Esophagus (tissue), 2 donors: ENCODE data around the gene AGBL5. TPM values are rescaled to one million over a fixed set of nuclear protein-coding genes. Genes with fewer than 3 reads are reported as not detected.

Source experiments
- H3K27ac ChIP-seq, 2 donors: one replicate each; pipeline ENCODE4 v1.5.1; 2013; ENCODE audit warnings: low read depth in 2 of 2, mild to moderate bottlenecking in 2 of 2, inconsistent platforms in 1 of 2, low read length in 1 of 2, moderate library complexity in 1 of 2
- H3K27me3 ChIP-seq, 2 donors: one replicate each; pipeline ENCODE4 v1.6.1; 2013; ENCODE audit warnings: low read length in 2 of 2, control low read depth in 1 of 2, mild to moderate bottlenecking in 1 of 2; ENCODE audit not compliant: insufficient read depth in 2 of 2, control insufficient read depth in 1 of 2
- H3K36me3 ChIP-seq, 2 donors: one replicate each; pipeline ENCODE4 v1.6.1; 2013; ENCODE audit warnings: low read length in 1 of 2; ENCODE audit not compliant: control insufficient read depth in 2 of 2, insufficient read depth in 2 of 2
- H3K4me1 ChIP-seq, 2 donors: one replicate each; pipeline ENCODE4 v1.6.1; 2013; ENCODE audit warnings: low read length in 1 of 2; ENCODE audit not compliant: control insufficient read depth in 2 of 2, insufficient read depth in 2 of 2
- H3K4me3 ChIP-seq, 2 donors: one replicate each; pipeline ENCODE4 v1.5.1; 2013; ENCODE audit warnings: low read length in 2 of 2, mild to moderate bottlenecking in 2 of 2, low read depth in 1 of 2, moderate library complexity in 1 of 2
- H3K9me3 ChIP-seq, 2 donors: one replicate each; pipeline ENCODE4 v1.6.1; 2013; ENCODE audit warnings: mild to moderate bottlenecking in 2 of 2, low read depth in 1 of 2, low read length in 1 of 2, moderate library complexity in 1 of 2; ENCODE audit not compliant: control insufficient read depth in 2 of 2, insufficient read depth in 1 of 2
- WGBS, 2 donors: extraction: QIAGEN DNeasy Blood & Tissue Kit; methylation state at CpG; one replicate each; pipeline ENCODE4 v1.1.7; 2013; 5-methylcytosine and 5-hydroxymethylcytosine counted together
- polyA plus RNA-seq, 2 donors: library from polyadenylated mRNA; stranded (reverse); fragments of 200-250 nt; gene quantifications; one replicate each; pipeline ENCODE4 v1.2.3, GENCODE V29; 2013
- donor health status: healthy with polysubstance abuse.
- donor health status: Bipolar disorder and iron deficiency.

Gene AGBL5
- polyA plus RNA-seq, 2 donors = 7.6 to 10.6 TPM

DNA sequence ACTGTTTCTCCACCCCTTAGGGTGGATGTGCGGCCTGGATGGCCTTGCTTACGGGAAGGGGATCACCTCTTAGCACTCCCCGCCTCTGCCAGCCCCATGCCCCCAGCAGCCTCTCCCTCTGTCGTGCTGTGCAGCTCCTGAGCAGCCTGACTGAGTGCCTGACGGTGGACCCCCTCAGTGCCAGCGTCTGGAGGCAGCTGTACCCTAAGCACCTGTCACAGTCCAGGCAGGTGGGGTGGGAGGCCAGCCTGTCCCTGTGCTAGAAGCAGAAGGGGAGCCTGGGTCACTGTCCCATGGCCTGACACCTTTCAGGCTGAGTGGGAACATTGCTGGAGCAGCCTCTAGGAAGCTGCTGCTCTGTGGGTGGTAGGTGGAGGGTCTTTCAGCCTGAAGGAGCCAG lies 13.5 kb upstream of the AGBL5 start:
- Histone ChIP-seq H3K27ac (no peak overlapping the region), H3K4me1 (peaks cover 3 to 4% of the 10 kb centered on the region in 2 donors), H3K36me3 (peaks cover 46 to 57% of the 10 kb centered on the region in 2 donors), H3K27me3 (no peaks in the 10 kb centered on the region), H3K4me3 (no peak overlapping the region), H3K9me3 (no peaks in the 10 kb centered on the region)
- 91 to 92% methylated on average over 6 of the region's 6 CpGs for WGBS, 2 donors

- Histone ChIP-seq H3K4me1 (peaks cover 3% of the 10 kb centered on the region in 2 donors), H3K27me3 (no peaks in the 10 kb centered on the region), H3K27ac (no peak overlapping the region), H3K4me3 (no peak overlapping the region), H3K36me3 (peaks cover 46 to 57% of the 10 kb centered on the region in 2 donors), H3K9me3 (no peaks in the 10 kb centered on the region)
- 84 to 87% methylated on average over 17 of the region's 17 CpGs for WGBS, 2 donors
These were observed 12.7 kb upstream of the AGBL5 start for GRCh38 chr2:27038631-27039339.

- Histone ChIP-seq H3K36me3 (peaks cover 46 to 57% of the 10 kb centered on the region in 2 donors), H3K27ac (no peak overlapping the region)
These were observed 12.0 kb upstream of the AGBL5 start for GRCh38 chr2:27039426-27039825.

DNA sequence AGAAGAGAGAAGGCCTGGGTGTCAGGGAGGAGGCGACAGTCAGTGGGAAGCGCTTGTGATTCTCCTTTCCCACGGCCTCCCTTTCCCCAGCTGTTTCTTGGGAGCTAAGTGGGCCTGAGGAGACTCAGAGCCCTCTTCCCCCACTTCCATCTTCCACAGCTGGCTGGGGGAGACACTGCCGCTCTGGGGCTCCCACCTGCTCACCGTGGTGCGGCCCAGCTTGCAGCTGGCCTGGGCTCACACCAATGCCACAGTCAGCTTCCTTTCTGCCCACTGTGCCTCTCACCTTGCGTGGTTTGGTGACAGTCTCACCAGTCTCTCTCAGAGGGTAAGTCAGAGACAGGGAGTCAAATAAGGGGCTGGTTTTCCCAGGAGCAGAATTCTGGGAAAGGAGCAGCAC lies 11.6 kb upstream of the AGBL5 start:
- H3K4me1 ChIP-seq = no peaks in the 10 kb centered on the region
- H3K27me3 ChIP-seq = no peaks in the 10 kb centered on the region
- no peaks in the 10 kb centered on the region for H3K9me3 ChIP-seq
- no peak overlapping the region for H3K27ac ChIP-seq
- H3K4me3 ChIP-seq = no peak overlapping the region
- WGBS, 2 donors = 95 to 98% methylated on average over 7 of the region's 7 CpGs
- H3K36me3 ChIP-seq = peaks cover 46 to 57% of the 10 kb centered on the region in 2 donors

More at GRCh38 chr2:27039426-27039825, 12.0 kb upstream of the AGBL5 start:
- WGBS, 2 donors = 88 to 93% methylated on average over 6 of the region's 6 CpGs
- Histone ChIP-seq H3K9me3 (no peaks in the 10 kb centered on the region), H3K4me1 (no peaks in the 10 kb centered on the region), H3K4me3 (no peak overlapping the region), H3K27me3 (no peaks in the 10 kb centered on the region)

DNA sequence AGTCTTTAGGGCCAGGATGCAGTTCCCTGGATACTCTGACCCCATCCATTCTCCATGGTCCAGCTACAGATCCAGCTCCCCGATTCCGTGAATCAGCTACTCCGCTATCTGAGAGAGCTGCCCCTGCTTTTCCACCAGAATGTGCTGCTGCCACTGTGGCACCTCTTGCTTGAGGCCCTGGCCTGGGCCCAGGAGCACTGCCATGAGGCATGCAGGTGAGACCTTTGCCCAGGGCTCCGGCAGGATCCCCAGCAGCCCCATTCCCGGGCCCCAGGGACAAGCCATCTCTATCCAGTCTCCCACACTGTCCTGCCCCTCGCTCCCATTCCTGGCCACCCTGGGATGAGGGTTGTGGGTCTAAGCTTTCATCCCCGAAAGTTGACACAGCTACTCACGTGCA lies 11.2 kb upstream of the AGBL5 start:
- WGBS, 2 donors = 88 to 92% methylated on average over 8 of the region's 8 CpGs
- Histone ChIP-seq H3K27me3 (no peaks in the 10 kb centered on the region), H3K9me3 (no peaks in the 10 kb centered on the region), H3K36me3 (peaks cover 45 to 56% of the 10 kb centered on the region in 2 donors), H3K4me1 (no peaks in the 10 kb centered on the region), H3K4me3 (no peak overlapping the region), H3K27ac (no peak overlapping the region)

DNA sequence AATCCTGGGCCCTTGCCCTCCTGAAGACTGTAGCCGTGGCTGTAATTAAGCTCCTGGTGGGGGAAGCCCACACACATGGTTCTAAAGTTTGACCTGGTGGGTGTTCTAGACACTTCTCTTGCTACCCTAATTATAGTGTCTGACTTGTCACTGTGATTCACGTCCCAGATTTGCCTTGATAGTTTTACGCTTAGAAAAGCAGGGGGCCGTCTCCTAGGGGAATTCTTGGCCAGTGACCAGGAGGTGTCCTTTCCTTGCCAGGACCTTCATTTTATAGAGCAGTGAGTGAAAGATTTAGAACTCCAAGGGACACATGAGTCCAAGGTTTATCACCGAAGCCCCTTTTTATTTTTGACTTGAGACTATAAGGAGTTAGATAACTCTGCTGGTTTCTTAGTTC lies 9.7 kb upstream of the AGBL5 start:
- no peak overlapping the region for H3K4me3 ChIP-seq
- H3K4me1 ChIP-seq = no peaks in the 10 kb centered on the region
- no peaks in the 10 kb centered on the region for H3K9me3 ChIP-seq
- no peaks in the 10 kb centered on the region for H3K27me3 ChIP-seq
- H3K36me3 ChIP-seq = peaks cover 41 to 43% of the 10 kb centered on the region in 2 donors
- no peak overlapping the region for H3K27ac ChIP-seq
- 62 to 66% methylated on average over 5 of the region's 5 CpGs for WGBS, 2 donors

DNA sequence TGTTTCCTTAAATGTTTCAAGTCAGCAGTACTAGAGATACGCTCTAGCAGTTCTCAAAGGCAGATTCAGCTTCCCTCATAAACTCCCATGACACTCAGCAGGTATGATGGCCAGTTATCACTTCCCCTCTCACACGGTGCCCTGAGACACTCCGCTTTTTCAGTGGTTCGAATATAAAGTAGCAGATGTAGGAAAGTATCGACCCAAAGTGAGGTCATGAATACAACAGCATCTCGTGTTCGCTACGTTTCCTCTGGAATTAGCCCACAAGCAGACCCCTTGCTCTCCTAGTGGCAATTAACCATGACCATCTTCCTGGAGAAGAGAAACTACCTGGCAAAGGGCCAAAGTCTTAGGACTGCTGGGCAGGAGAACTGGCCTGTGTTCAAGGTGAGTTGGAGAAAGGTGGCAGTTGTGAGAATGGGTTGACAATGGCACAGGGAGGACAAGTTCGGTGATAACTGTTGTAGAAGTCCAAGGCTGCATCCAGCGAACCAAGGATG lies 9.3 kb upstream of the AGBL5 start:
- WGBS, 2 donors = 77 to 80% methylated on average over 10 of the region's 10 CpGs

GRCh38 chr2:27042985-27043634 lies 8.4 kb upstream of the AGBL5 start:
- Histone ChIP-seq H3K4me3 (no peak overlapping the region), H3K27ac (no peak overlapping the region), H3K36me3 (peaks cover 30% of the 10 kb centered on the region in 2 donors), H3K4me1 (no peaks in the 10 kb centered on the region), H3K9me3 (no peaks in the 10 kb centered on the region), H3K27me3 (no peaks in the 10 kb centered on the region)
- WGBS, 2 donors = 86 to 88% methylated on average over 7 of the region's 7 CpGs

More for the DNA sequence above, 9.3 kb upstream of the AGBL5 start:
- no peak overlapping the region for H3K4me3 ChIP-seq
- H3K4me1 ChIP-seq = no peaks in the 10 kb centered on the region
- no peak overlapping the region for H3K27ac ChIP-seq
- H3K27me3 ChIP-seq = no peaks in the 10 kb centered on the region
- H3K36me3 ChIP-seq = peaks cover 36 to 39% of the 10 kb centered on the region in 2 donors
- no peaks in the 10 kb centered on the region for H3K9me3 ChIP-seq

DNA sequence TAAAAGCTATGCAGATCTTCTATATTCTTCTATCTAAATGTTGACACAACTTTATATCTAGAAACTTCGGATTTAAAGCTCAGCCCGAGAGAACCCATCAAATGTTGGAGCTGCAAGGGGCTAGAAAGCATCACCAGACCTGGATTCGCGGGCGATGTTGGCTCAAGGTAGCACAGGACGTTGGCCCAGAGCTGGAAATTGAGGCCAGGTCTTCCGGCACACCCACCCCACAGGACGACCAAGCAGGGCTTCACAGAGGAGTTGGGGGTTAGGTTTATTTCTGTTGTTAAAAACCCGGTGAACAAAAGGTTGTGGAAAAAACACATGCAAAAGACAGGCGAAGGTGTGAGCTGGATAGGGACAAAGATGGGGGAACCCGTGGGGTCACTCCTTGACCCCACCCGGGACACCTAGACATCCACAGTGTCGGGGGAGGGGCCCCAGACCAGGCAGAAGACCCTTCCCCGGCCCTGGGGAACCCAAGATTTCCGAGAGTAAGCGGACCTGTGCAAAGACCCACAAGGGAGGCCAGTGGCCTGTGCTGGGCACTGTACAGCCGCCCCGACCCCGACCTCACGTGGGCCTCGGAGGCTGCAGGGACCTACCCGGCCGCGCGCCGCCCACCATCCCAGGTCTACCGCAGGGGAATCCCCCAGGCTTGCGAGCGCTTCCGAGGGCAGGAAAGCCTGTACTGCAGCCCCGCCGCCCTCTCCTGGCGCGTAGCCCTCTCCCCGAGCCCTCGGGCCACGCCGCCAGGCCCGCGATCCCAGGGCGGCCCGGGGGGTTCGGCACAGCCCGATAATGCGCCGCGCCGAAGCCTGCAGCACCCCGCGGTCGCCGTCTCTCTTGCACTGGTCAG lies 1.8 kb upstream of the AGBL5 start:
- WGBS, 2 donors = 8 to 12% methylated on average over 47 to 52 of the region's 52 CpGs
- Histone ChIP-seq H3K36me3 (peaks cover 0 to 9% of the 10 kb centered on the region in 2 donors), H3K27me3 (no peaks in the 10 kb centered on the region), H3K27ac (peak overlapping the region; percentile 72 to 90), H3K4me1 (no peaks in the 10 kb centered on the region), H3K4me3 (peak overlapping the region; percentile 60 to 68), H3K9me3 (no peaks in the 10 kb centered on the region)
